ENCODE measurements around the gene TBC1D8.

The TBC1D8 gene

DNA sequence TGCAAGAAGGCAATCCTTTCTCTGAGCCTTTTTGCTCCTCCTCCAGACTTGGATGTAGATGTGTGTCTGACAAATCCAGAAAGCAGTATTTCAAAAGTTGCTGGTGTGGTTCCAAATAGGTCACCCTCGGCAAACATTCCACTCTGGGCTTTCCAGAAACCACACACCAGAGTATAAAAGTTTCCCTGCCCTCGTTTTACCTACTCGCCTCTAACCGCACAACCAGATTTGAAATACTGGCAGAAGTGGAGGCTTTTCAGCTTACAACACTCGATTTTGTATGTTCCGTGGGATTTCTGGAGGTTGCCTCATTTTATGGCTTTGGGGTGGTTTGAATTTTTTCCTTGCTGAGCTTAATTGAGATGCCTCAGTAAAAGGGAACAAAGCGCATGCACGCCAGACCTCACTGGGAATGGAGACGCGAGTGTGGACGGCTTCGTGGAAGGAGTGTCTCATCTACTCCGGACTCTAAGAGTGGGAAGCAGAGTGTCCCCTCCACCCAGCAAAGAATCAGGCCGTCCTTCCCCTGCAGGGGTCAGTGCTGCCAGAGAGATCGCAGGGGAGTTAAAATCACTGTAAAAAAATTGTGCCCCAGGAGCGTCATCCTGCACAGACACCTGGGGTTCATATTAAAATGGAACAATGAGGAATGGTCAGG, 193.1 kb downstream of the TBC1D8 start:
- no peak overlapping the region for H3K9ac ChIP-seq (ENCODE audit: insufficient read length, low read depth)
- DNase-seq (ENCODE audit: low read depth, low spot score), result no peak
- H3K4me1 ChIP-seq (ENCODE audit: insufficient read depth, insufficient read length), result no peaks in the 10 kb centered on the region
- no peaks in the 10 kb centered on the region for H3K27me3 ChIP-seq (ENCODE audit: insufficient read depth, insufficient read length)
- no peaks in the 10 kb centered on the region for H3K9me3 ChIP-seq (ENCODE audit: insufficient read depth, low read length)
- no peak overlapping the region for H3K4me3 ChIP-seq (ENCODE audit: insufficient read length, low read depth)
- no peaks in the 10 kb centered on the region for H3K36me3 ChIP-seq (ENCODE audit: insufficient read depth, insufficient read length, low read length)
- TF ChIP-seq YY1 (IDR thresholded peaks at IDR 0.05; ENCODE audit: insufficient read depth, insufficient read length) (no peak), ZNF274 (IDR thresholded peaks at IDR 0.05; ENCODE audit: low read depth, low read length) (no peak), SUZ12 (IDR thresholded peaks at IDR 0.05; ENCODE audit: extremely low read depth, insufficient read depth, insufficient read length) (no peak)

Data from NT2/D1 (cell line).